Trophoblast cell (in vitro differentiated cells and primary cell): ENCODE data around the gene PKD1L1.

Source experiments
- DNase-seq, 2 donors: peaks; one replicate each; pipeline ENCODE4 v3.0.0-alpha.2; 2016
- H2AFZ ChIP-seq: 2 replicates; pipeline ENCODE4 v1.6.1; 2013; ENCODE audit warnings: low read length, moderate library complexity, mild to moderate bottlenecking; ENCODE audit not compliant: insufficient read depth, poor library complexity
- H2AK5ac ChIP-seq: 2 replicates; pipeline ENCODE4 v1.6.1; 2013; ENCODE audit warnings: mild to moderate bottlenecking, low read length
- H2BK120ac ChIP-seq: 2 replicates; pipeline ENCODE4 v1.6.1; 2013; ENCODE audit warnings: low read length, mild to moderate bottlenecking, moderate library complexity; ENCODE audit not compliant: insufficient read depth, poor library complexity
- H2BK12ac ChIP-seq: 2 replicates; pipeline ENCODE4 v1.6.1; 2013; ENCODE audit warnings: mild to moderate bottlenecking, low read length, moderate library complexity
- H2BK5ac ChIP-seq: 2 replicates; pipeline ENCODE4 v1.6.1; 2013; ENCODE audit warnings: low read length, low read depth, moderate library complexity, mild to moderate bottlenecking; ENCODE audit not compliant: poor library complexity
- H3K14ac ChIP-seq: 2 replicates; pipeline ENCODE4 v1.6.1; 2013; ENCODE audit warnings: mild to moderate bottlenecking, low read length
- H3K18ac ChIP-seq: 2 replicates; pipeline ENCODE4 v1.6.1; 2013; ENCODE audit warnings: mild to moderate bottlenecking, low read length
- H3K23ac ChIP-seq: 2 replicates; pipeline ENCODE4 v1.6.1; 2013; ENCODE audit warnings: low read length
- H3K27ac ChIP-seq: 2 replicates; pipeline ENCODE4 v1.5.1; 2013; ENCODE audit warnings: low read depth, mild to moderate bottlenecking, inconsistent platforms, low read length, moderate library complexity
- H3K27me3 ChIP-seq: 2 replicates; pipeline ENCODE4 v1.6.1; 2013; ENCODE audit warnings: inconsistent platforms, mild to moderate bottlenecking, low read length, moderate library complexity; ENCODE audit not compliant: insufficient read depth
- H3K36me3 ChIP-seq, 2 experiments: 1 replicate in 1 of 2; 2 replicates in 1 of 2; pipeline ENCODE4 v1.6.1; 2013; ENCODE audit warnings: low read length in 2 of 2, mild to moderate bottlenecking in 2 of 2, moderate library complexity in 1 of 2; ENCODE audit not compliant: insufficient read depth in 2 of 2, control insufficient read depth in 1 of 2
- H3K4ac ChIP-seq: 2 replicates; pipeline ENCODE4 v1.6.1; 2013; ENCODE audit warnings: low read depth, mild to moderate bottlenecking, low read length, moderate library complexity
- H3K4me1 ChIP-seq, 2 experiments: 1 replicate in 1 of 2; 2 replicates in 1 of 2; pipeline ENCODE4 v1.6.1; 2013; ENCODE audit warnings: low read length in 2 of 2, mild to moderate bottlenecking in 2 of 2, moderate library complexity in 1 of 2; ENCODE audit not compliant: insufficient read depth in 2 of 2, control insufficient read depth in 1 of 2
- H3K4me2 ChIP-seq: 2 replicates; pipeline ENCODE4 v1.6.1; 2013; ENCODE audit warnings: inconsistent platforms, mild to moderate bottlenecking, low read length, moderate library complexity
- H3K4me3 ChIP-seq: 2 replicates; pipeline ENCODE4 v1.5.1; 2013; ENCODE audit warnings: mild to moderate bottlenecking, low read depth, low read length, inconsistent platforms
- H3K79me1 ChIP-seq: one replicate; pipeline ENCODE4 v1.6.1; 2013; ENCODE audit warnings: low read length
- H3K79me2 ChIP-seq: 2 replicates; pipeline ENCODE4 v1.6.1; 2013; ENCODE audit warnings: low read length, mild to moderate bottlenecking; ENCODE audit not compliant: control insufficient read depth, insufficient read depth, poor library complexity
- H3K9ac ChIP-seq: 2 replicates; pipeline ENCODE4 v1.6.1; 2013; ENCODE audit warnings: mild to moderate bottlenecking, low read length
- H3K9me3 ChIP-seq: 2 replicates; pipeline ENCODE4 v1.6.1; 2013; ENCODE audit warnings: low read depth, mild to moderate bottlenecking, control low read depth, inconsistent platforms, low read length; ENCODE audit not compliant: insufficient read depth
- H4K12ac ChIP-seq: 2 replicates; pipeline ENCODE4 v1.6.1; 2013; ENCODE audit warnings: low read depth, mild to moderate bottlenecking, low read length, moderate library complexity
- H4K8ac ChIP-seq: 2 replicates; pipeline ENCODE4 v1.6.1; 2013; ENCODE audit warnings: low read depth, mild to moderate bottlenecking, low read length, moderate library complexity
- H4K91ac ChIP-seq: one replicate; pipeline ENCODE4 v1.6.1; 2013; ENCODE audit warnings: low read depth, mild to moderate bottlenecking, low read length, moderate library complexity
- WGBS: extraction: QIAGEN DNeasy Blood & Tissue Kit; methylation state at CpG from one replicate; pipeline ENCODE4 v1.1.7; 2013; ENCODE audit warnings: missing lambda C conversion rate; ENCODE audit not compliant: insufficient read length, insufficient coverage; ENCODE audit errors: extremely low coverage; 5-methylcytosine and 5-hydroxymethylcytosine counted together

PKD1L1 gene

GRCh38 chr7:47932466-47933037 is 15.7 kb downstream of the PKD1L1 start:
- H3K4me3 ChIP-seq, result no peak overlapping the region
- H2BK120ac ChIP-seq, result no peak overlapping the region
- no peak overlapping the region for H2BK5ac ChIP-seq
- no peak overlapping the region for H2AFZ ChIP-seq
- H4K91ac ChIP-seq, result no peak overlapping the region
- no peaks in the 10 kb centered on the region for H3K79me2 ChIP-seq
- H3K4me2 ChIP-seq, result no peak overlapping the region
- no peak overlapping the region for H4K8ac ChIP-seq
- no peaks in the 10 kb centered on the region for H3K36me3 ChIP-seq
- H3K4me1 ChIP-seq, result no peaks in the 10 kb centered on the region
- H2AK5ac ChIP-seq, result no peak overlapping the region
- no peak overlapping the region for H3K18ac ChIP-seq
- H3K79me1 ChIP-seq, result no peaks in the 10 kb centered on the region
- H3K27me3 ChIP-seq, result no peaks in the 10 kb centered on the region
- H3K9ac ChIP-seq, result no peak overlapping the region
- no peak overlapping the region for H4K12ac ChIP-seq
- H3K4ac ChIP-seq, result no peak overlapping the region
- peaks cover 3% of the 10 kb centered on the region for H3K9me3 ChIP-seq
- no peak overlapping the region for H3K14ac ChIP-seq
- no peak overlapping the region for H3K27ac ChIP-seq
- no peak overlapping the region for H3K23ac ChIP-seq
- no CpG with 5 or more reads among the region's 11 CpGs for WGBS
- peak; percentile 76 to 80 for DNase-seq
- no peak overlapping the region for H2BK12ac ChIP-seq

DNA sequence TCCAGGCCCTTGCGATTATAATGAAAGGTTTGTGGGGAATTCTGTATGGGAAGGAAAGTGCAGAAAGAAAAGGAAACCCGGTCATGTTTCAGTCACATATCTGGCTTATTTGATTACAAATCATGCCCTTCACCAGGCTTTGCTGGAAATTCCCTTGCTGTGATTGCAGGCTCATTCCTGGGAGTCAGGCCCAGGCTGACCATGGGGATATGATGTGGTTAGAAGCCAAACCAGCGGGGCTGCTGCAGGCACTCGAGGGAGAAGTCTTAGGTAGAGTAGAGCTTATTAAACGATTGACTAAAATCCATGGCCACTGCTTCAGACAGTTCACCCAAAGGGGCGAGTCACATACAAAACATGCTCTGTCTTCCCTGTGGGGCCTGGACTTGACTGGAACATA is 16.2 kb downstream of the PKD1L1 start:
- WGBS, result no CpG with 5 or more reads among the region's 6 CpGs
- H2BK120ac ChIP-seq, result no peak overlapping the region
- H3K9ac ChIP-seq, result no peak overlapping the region

GRCh38 chr7:47931005-47932004 is 17.0 kb downstream of the PKD1L1 start:
- Histone ChIP-seq H3K4ac (no peak overlapping the region), H3K9me3 (peaks cover 5% of the 10 kb centered on the region), H3K79me1 (no peaks in the 10 kb centered on the region), H2BK5ac (no peak overlapping the region), H4K12ac (no peak overlapping the region), H3K4me3 (no peak overlapping the region), H3K9ac (no peak overlapping the region), H3K18ac (no peak overlapping the region), H3K27me3 (no peaks in the 10 kb centered on the region), H2BK12ac (no peak overlapping the region), H3K4me2 (no peak overlapping the region), H4K91ac (no peak overlapping the region), H3K36me3 (no peaks in the 10 kb centered on the region), H4K8ac (no peak overlapping the region), H3K27ac (no peak overlapping the region), H3K23ac (no peak overlapping the region), H2BK120ac (no peak overlapping the region), H3K14ac (no peak overlapping the region), H3K4me1 (no peaks in the 10 kb centered on the region), H2AFZ (no peak overlapping the region), H2AK5ac (no peak overlapping the region), H3K79me2 (no peaks in the 10 kb centered on the region)
- DNase-seq, result peak; percentile 71 to 88
- WGBS, result no CpG with 5 or more reads among the region's 18 CpGs

More for the DNA sequence above, 16.2 kb downstream of the PKD1L1 start:
- Histone ChIP-seq H4K12ac (no peak overlapping the region), H2BK12ac (no peak overlapping the region), H4K8ac (no peak overlapping the region), H2AFZ (no peak overlapping the region), H4K91ac (no peak overlapping the region), H3K4ac (no peak overlapping the region), H3K9me3 (peaks cover 3% of the 10 kb centered on the region), H3K4me1 (no peaks in the 10 kb centered on the region), H3K4me2 (no peak overlapping the region), H3K27ac (no peak overlapping the region), H2BK5ac (no peak overlapping the region), H2AK5ac (no peak overlapping the region), H3K36me3 (no peaks in the 10 kb centered on the region), H3K79me2 (no peaks in the 10 kb centered on the region), H3K79me1 (no peaks in the 10 kb centered on the region), H3K4me3 (no peak overlapping the region), H3K14ac (no peak overlapping the region), H3K23ac (no peak overlapping the region), H3K18ac (no peak overlapping the region), H3K27me3 (no peaks in the 10 kb centered on the region)
- peak; percentile 58 to 69 for DNase-seq

- no peak overlapping the region for H3K23ac ChIP-seq
Measured at GRCh38 chr7:47924266-47924665, 24.0 kb downstream of the PKD1L1 start.

More at GRCh38 chr7:47924266-47924665, 24.0 kb downstream of the PKD1L1 start:
- no peak overlapping the region for H3K14ac ChIP-seq
- no peak overlapping the region for H2BK120ac ChIP-seq
- no peak overlapping the region for H3K9ac ChIP-seq
- H3K4me2 ChIP-seq, result no peak overlapping the region
- H4K12ac ChIP-seq, result no peak overlapping the region
- no peak overlapping the region for H2AK5ac ChIP-seq
- no peak overlapping the region for H3K27ac ChIP-seq
- no peaks in the 10 kb centered on the region for H3K36me3 ChIP-seq
- H4K91ac ChIP-seq, result no peak overlapping the region
- no peaks in the 10 kb centered on the region for H3K27me3 ChIP-seq
- no peak overlapping the region for H2BK5ac ChIP-seq
- H3K18ac ChIP-seq, result no peak overlapping the region
- no peaks in the 10 kb centered on the region for H3K4me1 ChIP-seq
- H3K79me2 ChIP-seq, result no peaks in the 10 kb centered on the region
- H2AFZ ChIP-seq, result no peak overlapping the region
- H3K4me3 ChIP-seq, result no peak overlapping the region
- no peak overlapping the region for H3K4ac ChIP-seq
- no peak overlapping the region for H4K8ac ChIP-seq
- H3K79me1 ChIP-seq, result no peaks in the 10 kb centered on the region
- DNase-seq, result peak; percentile 36 to 74
- no CpG with 5 or more reads among the region's 2 CpGs for WGBS
- H3K9me3 ChIP-seq, result peaks cover 4% of the 10 kb centered on the region
- no peak overlapping the region for H2BK12ac ChIP-seq
